Glutamatergic neuron (in vitro differentiated cells): ENCODE data around the gene TMEM132E. TPM values are rescaled to one million over a fixed set of nuclear protein-coding genes. Genes with fewer than 3 reads are reported as not detected.

Experiments used
- DNase-seq: peaks from one replicate; pipeline ENCODE4 v3.0.0; 2022
- H3K27ac Mint-ChIP-seq: one replicate; pipeline ENCODE4 v1.8.0; 2020; ENCODE audit warnings: mild to moderate bottlenecking, mixed read lengths, inconsistent platforms; ENCODE audit not compliant: unreplicated experiment
- H3K27me3 Mint-ChIP-seq: one replicate; pipeline ENCODE4 v1.8.0; 2020; ENCODE audit warnings: mild to moderate bottlenecking, moderate library complexity, mixed read lengths, inconsistent platforms; ENCODE audit not compliant: unreplicated experiment
- H3K36me3 Mint-ChIP-seq: one replicate; pipeline ENCODE4 v1.8.0; 2020; ENCODE audit warnings: mild to moderate bottlenecking, mixed read lengths, inconsistent platforms; ENCODE audit not compliant: unreplicated experiment
- H3K4me1 Mint-ChIP-seq: one replicate; pipeline ENCODE4 v1.8.0; 2020; ENCODE audit warnings: mild to moderate bottlenecking, low read depth, mixed read lengths, inconsistent platforms; ENCODE audit not compliant: unreplicated experiment
- H3K4me3 Mint-ChIP-seq: one replicate; pipeline ENCODE4 v1.8.0; 2020; ENCODE audit warnings: mild to moderate bottlenecking, mixed read lengths, inconsistent platforms; ENCODE audit not compliant: unreplicated experiment
- H3K9me3 Mint-ChIP-seq: one replicate; pipeline ENCODE4 v1.8.0; 2020; ENCODE audit warnings: mild to moderate bottlenecking, moderate library complexity, mixed read lengths, inconsistent platforms; ENCODE audit not compliant: unreplicated experiment
- total RNA-seq: library from RNA; stranded (reverse); fragmentation: NEBNext Ultra II Directional; extraction: Animal tissue kit (Norgen Biotek cat#: 25700); gene quantifications from one replicate; pipeline ENCODE4 v1.2.1, GENCODE V29; 2021; ENCODE audit not compliant: unreplicated experiment
- TF ChIP-seq, protein P1 (sequence below): fragments of 200-600 bp; sonication (generic); IDR thresholded peaks from one replicate; pipeline ENCODE4 v1.5.0; 2021; ENCODE audit not compliant: partially characterized antibody, unreplicated experiment

The TMEM132E gene
- total RNA-seq, 1 donor from 2014 or later = 93.6 TPM

DNA sequence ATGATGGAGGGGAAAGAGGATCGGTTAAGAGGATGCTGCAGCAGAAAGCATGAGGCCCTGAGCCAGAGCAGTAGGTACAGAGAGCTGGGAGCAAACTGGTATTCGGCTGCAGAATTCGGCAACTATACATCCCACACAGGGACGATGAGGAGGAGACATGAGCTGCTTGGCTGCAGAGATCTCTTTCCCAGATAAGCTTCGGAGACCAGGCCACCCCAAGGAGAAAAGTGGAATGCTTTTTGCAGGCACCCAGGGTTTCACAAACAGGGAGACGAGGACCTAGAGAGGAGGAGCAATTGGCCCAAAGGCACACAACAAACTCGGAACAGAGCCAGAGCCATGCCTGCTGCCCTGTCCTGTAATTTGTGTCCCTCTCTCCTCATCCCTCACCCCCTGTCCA is 62.0 kb downstream of the TMEM132E start:
- Mint-ChIP-seq H3K36me3 (no peaks in the 10 kb centered on the region), H3K27me3 (peaks cover 9% of the 10 kb centered on the region), H3K27ac (peak overlapping the region; percentile 9), H3K4me3 (no peak overlapping the region), H3K4me1 (peaks cover 10% of the 10 kb centered on the region), H3K9me3 (peaks cover 12% of the 10 kb centered on the region)
- TF ChIP-seq, protein P1, sequence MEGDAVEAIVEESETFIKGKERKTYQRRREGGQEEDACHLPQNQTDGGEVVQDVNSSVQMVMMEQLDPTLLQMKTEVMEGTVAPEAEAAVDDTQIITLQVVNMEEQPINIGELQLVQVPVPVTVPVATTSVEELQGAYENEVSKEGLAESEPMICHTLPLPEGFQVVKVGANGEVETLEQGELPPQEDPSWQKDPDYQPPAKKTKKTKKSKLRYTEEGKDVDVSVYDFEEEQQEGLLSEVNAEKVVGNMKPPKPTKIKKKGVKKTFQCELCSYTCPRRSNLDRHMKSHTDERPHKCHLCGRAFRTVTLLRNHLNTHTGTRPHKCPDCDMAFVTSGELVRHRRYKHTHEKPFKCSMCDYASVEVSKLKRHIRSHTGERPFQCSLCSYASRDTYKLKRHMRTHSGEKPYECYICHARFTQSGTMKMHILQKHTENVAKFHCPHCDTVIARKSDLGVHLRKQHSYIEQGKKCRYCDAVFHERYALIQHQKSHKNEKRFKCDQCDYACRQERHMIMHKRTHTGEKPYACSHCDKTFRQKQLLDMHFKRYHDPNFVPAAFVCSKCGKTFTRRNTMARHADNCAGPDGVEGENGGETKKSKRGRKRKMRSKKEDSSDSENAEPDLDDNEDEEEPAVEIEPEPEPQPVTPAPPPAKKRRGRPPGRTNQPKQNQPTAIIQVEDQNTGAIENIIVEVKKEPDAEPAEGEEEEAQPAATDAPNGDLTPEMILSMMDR = no peak
- no peak for DNase-seq

GRCh38 chr17:34644941-34645550 is 65.7 kb downstream of the TMEM132E start:
- TF ChIP-seq, protein P1 = no peak
- Mint-ChIP-seq H3K4me3 (no peak overlapping the region), H3K27me3 (peaks cover 11% of the 10 kb centered on the region), H3K27ac (no peak overlapping the region), H3K9me3 (peaks cover 13% of the 10 kb centered on the region), H3K36me3 (no peaks in the 10 kb centered on the region), H3K4me1 (peaks cover 9% of the 10 kb centered on the region)
- no peak for DNase-seq

- H3K36me3 Mint-ChIP-seq = no peaks in the 10 kb centered on the region
- H3K4me1 Mint-ChIP-seq = peaks cover 7% of the 10 kb centered on the region
- H3K9me3 Mint-ChIP-seq = peaks cover 15% of the 10 kb centered on the region
- TF ChIP-seq, protein P1 = no peak
- no peak overlapping the region for H3K4me3 Mint-ChIP-seq
- peaks cover 8% of the 10 kb centered on the region for H3K27me3 Mint-ChIP-seq
- no peak for DNase-seq
- no peak overlapping the region for H3K27ac Mint-ChIP-seq
Observed at GRCh38 chr17:34645594-34645993, 66.2 kb downstream of the TMEM132E start.

- no peak overlapping the region for H3K27ac Mint-ChIP-seq
- no peaks in the 10 kb centered on the region for H3K36me3 Mint-ChIP-seq
- peaks cover 10% of the 10 kb centered on the region for H3K4me1 Mint-ChIP-seq
- TF ChIP-seq, protein P1 = no peak
- H3K9me3 Mint-ChIP-seq = peaks cover 10% of the 10 kb centered on the region
- H3K4me3 Mint-ChIP-seq = no peak overlapping the region
- H3K27me3 Mint-ChIP-seq = peaks cover 10% of the 10 kb centered on the region
- no peak for DNase-seq
Observed at GRCh38 chr17:34647511-34647910, 68.1 kb downstream of the TMEM132E start.

DNA sequence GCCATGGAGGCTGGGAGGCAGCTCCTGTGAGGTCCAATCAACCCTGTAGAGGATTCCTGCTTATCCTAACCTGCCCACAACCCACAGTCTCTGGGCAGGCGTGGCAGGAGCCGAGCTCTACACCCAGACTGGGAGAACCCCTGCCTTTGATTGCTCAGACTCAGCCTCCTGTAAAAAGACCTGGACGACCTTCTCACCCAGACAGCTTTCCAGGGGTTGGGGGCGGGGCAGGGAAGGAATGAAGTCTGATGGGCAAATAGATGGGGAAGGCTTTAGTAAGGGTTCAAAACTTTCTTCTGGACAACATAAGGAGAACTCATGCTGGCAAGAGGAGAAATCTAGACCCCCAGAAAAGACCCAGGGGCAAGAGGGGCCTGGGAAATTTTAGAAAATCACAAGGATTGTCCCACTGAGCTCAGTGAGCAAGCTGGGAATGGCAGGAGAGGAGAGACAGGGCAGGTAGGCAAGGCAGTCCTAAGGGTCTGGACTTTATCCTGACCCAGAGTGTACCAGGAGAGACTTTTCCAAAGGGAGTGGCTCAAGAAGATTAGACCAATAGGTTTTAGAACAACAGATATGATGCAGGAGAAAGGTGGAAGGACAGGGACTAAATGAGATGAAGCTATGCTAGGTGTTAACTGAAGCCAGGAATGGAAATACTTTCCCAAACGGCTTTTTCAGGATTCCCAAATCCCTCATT is 70.8 kb downstream of the TMEM132E start:
- peaks cover 10% of the 10 kb centered on the region for H3K27me3 Mint-ChIP-seq

More for the DNA sequence above, 70.8 kb downstream of the TMEM132E start:
- Mint-ChIP-seq H3K4me3 (no peak overlapping the region), H3K27ac (no peak overlapping the region), H3K36me3 (no peaks in the 10 kb centered on the region), H3K9me3 (peaks cover 5% of the 10 kb centered on the region), H3K4me1 (peaks cover 19% of the 10 kb centered on the region)
- no peak for DNase-seq
- TF ChIP-seq, protein P1 = no peak
